A549 (cell line): ENCODE measurements around the gene LOXL1. TPM values are rescaled to one million over a fixed set of nuclear protein-coding genes. Genes with fewer than 3 reads are reported as not detected.

Source experiments
- ATAC-seq, 2 experiments: fragments of 200-7000 bp in 1 of 2; fragments of >200 bp in 1 of 2; cut with Nextera tagmentation in 1 of 2; cut with Tn5 transposase in 1 of 2; 3 replicates each; pipeline versions ENCODE4 v1.8.0 to v1.9.1; 2018 to 2020; ENCODE audit warnings: mild to moderate bottlenecking in 1 of 2, moderate library complexity in 1 of 2
- CTCF ChIA-PET: fragments of 300-600 bp; sonication (Branson Sonifier 250); formaldehyde crosslinking; extraction: SDS; loops from one replicate; lab custom pipeline; 2021; ENCODE audit warnings: antibody characterized with exemption, inconsistent platforms; lab: Yijun Ruan, JAX
- POLR2A ChIA-PET: fragments of 350-600 bp; formaldehyde crosslinking; extraction: SDS; loops from one replicate; lab custom pipeline; 2021; ENCODE audit warnings: antibody characterized with exemption, inconsistent platforms; lab: Yijun Ruan, JAX
- DNase-seq, 2 experiments: peaks; one replicate each; pipeline versions ENCODE4 v3.0.0 to v3.0.0-alpha.2; 2011 to 2016; ENCODE audit warnings: low read depth in 1 of 2, low spot score in 1 of 2
- FAIRE-seq: peaks from 2 replicates; lab custom pipeline; 2011; peaks lifted over from hg19 to GRCh38; lab: Jason Lieb, UNC
- H3K27ac ChIP-seq, 2 experiments: fragments of >200 bp; sonication (Bioruptor Twin); formaldehyde crosslinking; 3 replicates each; pipeline ENCODE4 v1.5.1; 2016 to 2017
- H3K4me1 ChIP-seq: fragments of >200 bp; sonication (Bioruptor Twin); formaldehyde crosslinking; 3 replicates; pipeline ENCODE4 v1.6.1; 2016
- H3K4me2 ChIP-seq: fragments of >200 bp; sonication (Bioruptor Twin); formaldehyde crosslinking; 3 replicates; pipeline ENCODE4 v1.6.1; 2016
- H3K4me3 ChIP-seq: fragments of >200 bp; sonication (Bioruptor Twin); formaldehyde crosslinking; 3 replicates; pipeline ENCODE4 v1.5.1; 2016
- H3K9me3 ChIP-seq: fragments of >200 bp; sonication (Bioruptor Twin); formaldehyde crosslinking; 3 replicates; pipeline ENCODE4 v1.6.1; 2016
- ATOH8 ChIP-seq: fragments of 250-450 bp; sonication (Bioruptor Pico); IDR thresholded peaks from 2 replicates; pipeline ENCODE4 v1.5.0; 2020; ENCODE audit warnings: low read depth, mild to moderate bottlenecking, moderate library complexity
- CBX2 ChIP-seq: fragments of 200-600 bp; sonication (generic); IDR thresholded peaks from 2 replicates; pipeline ENCODE4 v1.6.1; 2016; ENCODE audit warnings: low read depth, mild to moderate bottlenecking, borderline replicate concordance
- CEBPB ChIP-seq, 2 experiments: fragments of >200 bp in 1 of 2; sonication (Bioruptor Twin) in 1 of 2; formaldehyde crosslinking in 1 of 2; IDR thresholded peaks; 2 replicates each; pipeline ENCODE4 v1.6.1; 2012 to 2016
- CTCF ChIP-seq: fragments of >200 bp; sonication (Bioruptor Twin); formaldehyde crosslinking; IDR thresholded peaks from 3 replicates; pipeline ENCODE4 v1.5.1; 2016
- E2F6 ChIP-seq: IDR thresholded peaks from 2 replicates; pipeline ENCODE4 v1.6.1; 2012; ENCODE audit warnings: low read depth, borderline replicate concordance
- FOSB ChIP-seq: fragments of 250-450 bp; sonication (Bioruptor Pico); IDR thresholded peaks from 2 replicates; pipeline ENCODE4 v1.5.0; 2020; ENCODE audit warnings: mild to moderate bottlenecking, moderate library complexity
- GATA3 ChIP-seq: IDR thresholded peaks from 2 replicates; pipeline ENCODE4 v1.6.1; 2012; ENCODE audit warnings: borderline replicate concordance
- HDAC2 ChIP-seq: fragments of 200-600 bp; sonication (generic); IDR thresholded peaks from 2 replicates; pipeline ENCODE4 v1.6.1; 2016
- HES2 ChIP-seq: fragments of >200 bp; sonication (Bioruptor Twin); formaldehyde crosslinking; IDR thresholded peaks from 2 replicates; pipeline ENCODE4 v1.6.1; 2016
- HEYL ChIP-seq: fragments of 250-450 bp; sonication (Bioruptor Pico); IDR thresholded peaks from 2 replicates; pipeline ENCODE4 v1.8.0; 2021; ENCODE audit warnings: mild to moderate bottlenecking, moderate library complexity
- HOXB13 ChIP-seq: fragments of 250-450 bp; sonication (Bioruptor Pico); IDR thresholded peaks from 2 replicates; pipeline ENCODE4 v1.5.0; 2020; ENCODE audit warnings: low read depth, mild to moderate bottlenecking, moderate library complexity
- JUN ChIP-seq, 2 experiments: fragments of >200 bp; sonication (Bioruptor Twin); formaldehyde crosslinking; IDR thresholded peaks; 2 replicates in 1 of 2; 3 replicates in 1 of 2; pipeline ENCODE4 v1.6.1; 2016 to 2017
- MAFK ChIP-seq: fragments of 450-650 bp; IDR thresholded peaks from 2 replicates; pipeline ENCODE4 v1.6.1; 2014; ENCODE audit not compliant: partially characterized antibody
- MAX ChIP-seq: IDR thresholded peaks from 2 replicates; pipeline ENCODE4 v1.6.1; 2012
- MAZ ChIP-seq: fragments of 150-350 bp; IDR thresholded peaks from 2 replicates; pipeline ENCODE4 v1.6.1; 2014; ENCODE audit warnings: antibody characterized with exemption, low read depth, low read length, borderline replicate concordance
- MYC ChIP-seq: IDR thresholded peaks from 2 replicates; pipeline ENCODE4 v1.6.1; 2012; ENCODE audit warnings: mild to moderate bottlenecking, inconsistent platforms, low read length, improper control_type of control experiment, borderline replicate concordance
- NFE2L2 ChIP-seq: fragments of 150-350 bp; conservative IDR thresholded peaks from 2 replicates; pipeline ENCODE4 v1.6.1; 2014; ENCODE audit warnings: low read length
- NPAS2 ChIP-seq: fragments of 250-450 bp; sonication (Bioruptor Pico); IDR thresholded peaks from 2 replicates; pipeline ENCODE4 v1.8.0; 2022; ENCODE audit warnings: mild to moderate bottlenecking, moderate library complexity, borderline replicate concordance
- NR3C1 ChIP-seq: fragments of >200 bp; sonication (Bioruptor Twin); formaldehyde crosslinking; IDR thresholded peaks from 3 replicates; pipeline ENCODE4 v1.6.1; 2017
- RAD21 ChIP-seq, 2 experiments: fragments of >200 bp in 1 of 2; sonication (Bioruptor Twin) in 1 of 2; formaldehyde crosslinking in 1 of 2; IDR thresholded peaks in 1 of 2; conservative IDR thresholded peaks in 1 of 2; 2 replicates in 1 of 2; 3 replicates in 1 of 2; pipeline ENCODE4 v1.6.1; 2012 to 2018; ENCODE audit warnings: inconsistent platforms in 1 of 2
- SMC3 ChIP-seq: fragments of >200 bp; sonication (Bioruptor Twin); formaldehyde crosslinking; IDR thresholded peaks from 3 replicates; pipeline ENCODE4 v1.6.1; 2018; ENCODE audit warnings: inconsistent platforms
- TFCP2L1 ChIP-seq: fragments of 250-450 bp; sonication (Bioruptor Pico); IDR thresholded peaks from 2 replicates; pipeline ENCODE4 v1.5.0; 2021; ENCODE audit warnings: mild to moderate bottlenecking
- USF2 ChIP-seq: fragments of 450-650 bp; IDR thresholded peaks from 2 replicates; pipeline ENCODE4 v1.6.1; 2014; ENCODE audit warnings: antibody characterized with exemption
- ZC3H11A ChIP-seq: fragments of 450-650 bp; IDR thresholded peaks from 2 replicates; pipeline ENCODE4 v1.6.1; 2014; ENCODE audit warnings: antibody characterized with exemption, mild to moderate bottlenecking
- WGBS: methylation state at CpG from one replicate; pipeline ENCODE4 v1.1.6; 2017; ENCODE audit errors: missing lambda C conversion rate; 5-methylcytosine and 5-hydroxymethylcytosine counted together
- polyA plus RNA-seq, 4 experiments: library from polyadenylated mRNA; depleted of rRNA in 3 of 4; stranded (reverse); fragments of >200 nt; fragmentation: RNase III in 1 of 4; extraction: RNeasy Plus Mini Kit Qiagen cat#74134 plus additional on column Dnase treatment in 1 of 4; gene quantifications; 2 replicates in 3 of 4; 3 replicates in 1 of 4; pipeline ENCODE4 v1.2.3, GENCODE V29; 2011 to 2017

LOXL1 gene
- polyA plus RNA-seq, 2 of the 4 experiments (the other 2 are of a cell fraction), result 0.62 to 0.65 TPM

GRCh38 chr15:73906346-73907034 lies 19.8 kb upstream of the LOXL1 start (continued):
- TF ChIP-seq USF2 (no peak), NFE2L2 (no peak), CEBPB (IDR thresholded peaks at IDR 0.05) (no peak), NPAS2 (CRISPR knock-in tag) (no peak), HEYL (no peak)

GRCh38 chr15:73907035-73907408 lies 19.2 kb upstream of the LOXL1 start:
- ChIA-PET POLR2A (no interaction called here), CTCF (interaction anchor here (0.6 to 4.8 kb wide), 20 partner anchors 8 to 666 kb away, joined by 3 to 31 read pairs (median 4); partner anchors contain the start of gene TBC1D21)
- Histone ChIP-seq H3K4me2 (no peak overlapping the region), H3K4me1 (no peaks in the 10 kb centered on the region), H3K9me3 (no peaks in the 10 kb centered on the region), H3K27ac (no peak overlapping the region), H3K4me3 (no peak overlapping the region)
- WGBS, result 57% methylated on average over 2 of the region's 2 CpGs
- TF ChIP-seq NPAS2 (CRISPR knock-in tag) (no peak), HDAC2 (no peak), MYC (no peak), FOSB (CRISPR knock-in tag) (no peak), HOXB13 (CRISPR knock-in tag) (no peak), MAFK (no peak), NR3C1 (no peak), ZC3H11A (no peak), GATA3 (no peak)
- FAIRE-seq, result no peak
- no peak for DNase-seq
- ATAC-seq, result no peak

- no peak overlapping the region for H3K4me2 ChIP-seq
- DNase-seq, result peak; percentile 52 to 54
- H3K9me3 ChIP-seq, result no peaks in the 10 kb centered on the region
- WGBS, result 0% methylated on average over 3 of the region's 7 CpGs
- CTCF ChIA-PET, result interaction anchor here (0.6 to 4.8 kb wide), 32 partner anchors 9 to 347 kb away, joined by 3 to 31 read pairs (median 4); partner anchors contain the start of genes INSYN1 and TBC1D21
- ATAC-seq, result peak; percentile 98 to 100
- FAIRE-seq, result no peak
- POLR2A ChIA-PET, result no interaction called here
- no peak for TF ChIP-seq JUN (IDR thresholded peaks at IDR 0.05)
- no peak for TF ChIP-seq MAX
- TF ChIP-seq E2F6, result no peak
- TF ChIP-seq RAD21 (conservative IDR thresholded peaks at IDR 0.05 in 1 of 2, IDR thresholded peaks at IDR 0.05 in 1 of 2), result peak; percentile 76 to 78
- no peak for TF ChIP-seq TFCP2L1
- no peak for TF ChIP-seq ATOH8
- TF ChIP-seq CBX2, result no peak
- TF ChIP-seq MAZ, result no peak
- no peak for TF ChIP-seq HES2
- TF ChIP-seq CTCF, result peak; percentile 63
- TF ChIP-seq SMC3, result peak; percentile 61
- H3K27ac ChIP-seq, result no peak overlapping the region
- no peak overlapping the region for H3K4me3 ChIP-seq
- H3K4me1 ChIP-seq, result no peaks in the 10 kb centered on the region
These were observed 18.0 kb upstream of the LOXL1 start for GRCh38 chr15:73908030-73908821.
